Activated CD8-positive, alpha-beta memory T cell treated with anti-CD3 and anti-CD28 coated beads for 4 hours (primary cell): Measurements from ENCODE around the gene ST6GAL1.
A peak's percentile ranks its signal among the peaks of the same experiment; 100 is the strongest.
"Not testable (repeated sequence)": the region's sequence is repeated elsewhere in the genome, so short reads cannot be mapped to it uniquely, and the experiment has no call there.

Experiments
- DNase-seq, 2 donors: peaks; one replicate each; pipeline ENCODE4 v3.0.0-alpha.2; 2020; ENCODE audit warnings: low read depth in 2 of 2

ST6GAL1 gene

DNA sequence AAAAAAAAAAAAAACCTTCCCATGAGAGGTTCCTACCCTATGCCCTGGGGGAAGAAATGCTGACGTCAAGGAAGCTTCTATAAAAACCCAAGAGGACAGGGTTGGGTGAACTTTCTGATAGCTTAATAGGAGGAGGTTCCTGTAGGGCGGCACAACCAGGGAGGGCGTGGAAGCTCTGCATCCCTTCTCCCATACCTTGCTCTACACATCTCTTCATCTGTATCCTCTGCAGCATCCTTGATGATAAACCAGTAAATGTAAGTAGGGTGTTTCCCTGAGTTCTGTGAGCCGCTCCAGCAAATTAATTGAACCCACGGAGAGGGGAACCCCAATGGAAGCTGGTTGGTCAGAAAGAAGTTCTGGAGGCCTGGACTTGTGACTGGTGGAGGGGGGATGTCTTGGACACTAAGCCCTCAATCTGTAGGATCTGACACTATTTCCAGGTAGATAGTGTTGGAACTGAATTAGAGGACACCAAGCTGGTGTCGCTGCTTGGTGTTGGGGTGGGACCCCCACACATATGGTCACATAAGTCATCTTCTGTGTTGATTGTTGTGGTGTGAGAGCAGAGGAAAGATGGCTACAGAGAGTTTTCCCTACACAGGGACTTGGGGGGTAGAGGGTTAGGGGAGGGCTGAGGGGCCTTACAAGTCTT is 91.5 kb downstream of the ST6GAL1 start:
- no peak for DNase-seq

GRCh38 chr3:187022403-187023029 is 92.2 kb downstream of the ST6GAL1 start:
- no peak for DNase-seq

DNA sequence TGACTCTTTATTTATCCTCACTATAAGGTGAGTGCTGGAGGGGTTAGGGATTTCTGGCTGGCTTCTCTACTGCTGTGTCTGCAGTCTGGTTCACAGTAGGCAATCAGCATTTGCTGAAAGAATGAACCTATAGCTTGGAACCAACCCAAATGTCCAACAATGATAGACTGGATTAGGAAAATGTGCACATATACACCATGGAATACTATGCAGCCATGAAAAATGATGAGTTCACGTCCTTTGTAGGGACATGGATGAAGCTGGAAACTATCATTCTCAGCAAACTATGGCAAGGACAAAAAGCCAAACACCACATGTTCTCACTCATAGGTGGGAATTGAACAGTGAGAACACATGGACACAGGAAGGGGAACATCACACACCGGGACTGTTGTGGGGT is 93.0 kb downstream of the ST6GAL1 start:
- not testable (repeated sequence) for DNase-seq

DNA sequence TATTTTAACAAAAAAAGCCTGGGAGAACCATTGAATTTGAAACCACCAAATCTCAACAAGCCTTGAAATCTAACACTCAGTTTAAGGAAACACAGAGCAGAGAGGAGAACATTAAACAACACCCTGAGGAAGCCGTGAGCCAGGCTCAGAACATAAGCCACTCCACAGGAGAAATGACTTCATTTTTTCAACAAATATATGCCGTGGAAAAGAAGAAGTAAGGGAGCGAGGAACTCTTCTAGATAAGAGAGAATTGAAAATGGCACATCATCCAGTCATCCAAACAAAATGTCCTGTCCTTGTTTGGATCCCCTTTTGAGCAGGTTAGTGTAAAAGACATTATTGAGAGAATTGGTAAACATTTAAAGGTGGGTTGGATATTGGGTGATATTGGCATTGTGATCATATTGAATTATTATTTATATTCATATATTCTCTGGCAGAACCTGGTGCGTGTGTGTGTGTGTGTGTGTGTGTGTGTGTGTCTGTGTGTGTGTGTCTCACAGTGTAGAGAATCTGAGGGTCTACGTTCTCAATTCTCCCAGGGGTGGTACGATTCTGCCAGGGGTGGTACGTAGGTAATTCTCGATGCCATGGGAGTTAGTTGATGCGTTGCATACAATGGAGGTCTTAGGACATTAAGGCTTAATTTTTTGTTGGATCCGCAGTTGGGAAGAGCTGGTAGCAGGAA is 94.4 kb downstream of the ST6GAL1 start:
- DNase-seq: no peak

DNA sequence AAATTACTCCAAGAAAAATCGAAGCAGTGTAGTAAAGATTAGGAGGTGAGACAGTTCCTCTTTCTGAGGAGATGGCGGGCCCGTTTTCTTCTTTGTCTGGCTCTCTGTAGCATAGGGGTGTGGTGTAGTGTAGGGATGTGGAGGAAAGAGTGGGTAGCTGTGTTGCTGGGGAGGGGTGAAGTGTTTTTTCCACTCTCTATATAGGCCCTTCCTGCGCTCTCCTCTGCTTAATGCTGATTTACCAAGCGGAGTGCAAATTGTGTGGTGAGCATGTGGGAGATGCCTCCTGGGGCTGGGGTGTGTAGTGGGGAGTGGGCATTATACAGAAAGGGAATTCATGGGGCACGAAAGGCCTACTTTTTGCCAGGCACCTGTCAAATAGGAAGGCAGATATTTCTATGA is 94.9 kb downstream of the ST6GAL1 start:
- peak in 1 of 2 donors; percentile 39 for DNase-seq

DNA sequence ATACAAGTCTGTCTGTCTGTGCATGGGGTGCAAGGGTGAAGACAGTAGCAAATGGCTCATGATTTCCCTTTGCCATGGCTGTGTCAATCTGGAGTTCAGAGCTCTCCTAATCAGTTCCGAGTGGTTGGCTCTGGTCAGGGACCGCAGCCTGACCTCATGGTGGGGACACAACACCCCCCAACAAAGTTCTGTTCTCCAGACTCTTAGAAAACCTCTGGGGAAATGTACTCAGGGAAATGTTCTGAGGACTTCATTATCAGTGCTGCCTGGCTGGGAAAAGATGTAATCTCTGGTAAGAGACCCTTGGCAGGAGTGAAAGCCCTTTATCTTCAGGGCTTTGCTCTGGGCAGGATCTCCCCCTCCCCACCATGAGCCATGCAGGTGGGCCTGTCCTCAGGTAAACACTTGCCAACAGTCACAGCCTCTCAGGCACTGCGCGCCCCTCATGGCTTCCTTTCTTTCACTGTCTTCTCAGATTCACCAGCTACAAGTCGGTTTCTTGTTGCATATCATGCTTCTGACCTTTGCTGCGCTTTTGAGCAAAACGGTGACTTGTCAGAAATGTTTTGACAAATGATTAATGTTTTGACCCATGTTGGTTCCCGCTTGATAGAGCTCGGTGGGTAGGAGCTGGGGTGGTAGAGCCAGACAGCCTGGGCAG is 95.5 kb downstream of the ST6GAL1 start:
- DNase-seq: no peak

DNA sequence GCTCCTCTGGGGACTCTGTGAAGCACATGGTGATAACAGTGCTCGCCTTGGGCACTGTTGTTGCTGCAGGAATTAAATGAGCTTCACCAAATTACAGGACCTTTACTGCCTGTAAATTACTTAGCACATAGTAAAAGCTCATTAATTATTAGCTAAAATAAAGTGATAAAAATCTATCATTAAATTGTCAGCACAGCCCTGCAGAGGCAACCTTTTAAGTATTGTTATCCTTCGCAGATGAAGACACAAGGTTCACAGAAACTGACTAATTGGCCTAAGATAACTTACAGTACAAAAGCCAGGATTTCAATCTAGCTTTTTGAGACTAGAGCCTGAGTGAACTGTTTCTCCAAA is 96.0 kb downstream of the ST6GAL1 start:
- DNase-seq: no peak

DNA sequence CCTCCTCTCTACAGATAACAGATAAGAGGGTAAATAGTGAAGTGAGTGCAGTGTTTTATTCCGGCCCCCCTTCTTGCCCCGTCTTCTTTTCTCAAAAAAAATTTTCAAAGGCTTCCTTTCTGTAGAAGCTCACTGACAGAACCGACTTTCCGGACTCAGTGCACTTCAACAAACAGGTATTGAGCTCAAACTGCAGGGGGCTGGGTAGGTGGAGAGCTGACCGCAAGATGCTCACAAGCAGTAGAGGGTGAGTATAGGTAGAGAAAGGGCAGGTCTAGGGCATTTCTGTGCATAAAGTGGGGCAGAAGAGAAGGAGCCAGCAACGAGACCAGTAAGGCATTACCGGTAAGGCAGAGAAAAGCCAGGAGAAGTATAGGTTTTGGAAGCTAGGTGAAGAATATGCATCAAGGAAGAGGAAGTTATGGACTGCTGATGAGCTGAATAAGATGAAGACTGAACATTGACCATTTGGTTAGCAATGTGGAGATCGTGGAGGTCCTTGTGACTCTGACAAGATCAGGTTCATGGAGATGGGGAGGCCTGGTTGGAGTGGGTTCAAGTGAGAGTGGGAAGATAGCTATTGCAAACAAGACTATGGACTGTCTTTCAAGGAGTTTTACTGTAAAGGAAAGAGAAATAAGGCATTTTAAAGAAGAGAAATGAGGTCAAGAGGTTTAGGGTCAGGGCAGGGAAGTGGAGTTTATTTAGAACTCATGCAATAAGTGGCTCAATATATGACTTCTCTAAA is 97.4 kb downstream of the ST6GAL1 start:
- peak; percentile 40 to 64 for DNase-seq

DNA sequence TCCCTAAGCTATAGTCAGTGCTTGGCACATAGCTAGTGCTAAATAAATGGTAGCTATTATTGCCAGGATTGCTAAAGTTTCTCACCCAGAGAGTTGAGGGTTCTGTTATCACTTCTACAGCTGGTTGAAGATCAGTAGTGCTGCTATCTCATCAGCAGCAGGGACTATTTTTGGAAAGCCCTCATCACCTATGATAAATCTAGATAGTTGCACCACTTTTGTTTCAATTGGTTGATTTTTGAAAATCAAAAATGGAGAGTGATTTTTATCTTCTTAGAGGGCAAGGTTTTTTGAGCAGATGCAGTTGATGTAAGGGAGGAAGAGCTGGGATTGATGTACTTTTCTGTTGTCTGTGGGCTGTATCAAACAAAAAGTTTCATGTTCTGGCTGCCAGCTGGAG is 101.6 kb downstream of the ST6GAL1 start:
- DNase-seq: no peak

- DNase-seq: no peak
These were observed 106.1 kb downstream of the ST6GAL1 start for GRCh38 chr3:187036394-187036793.

GRCh38 chr3:187039100-187039722 is 108.9 kb downstream of the ST6GAL1 start:
- no peak for DNase-seq

- DNase-seq: no peak
These were observed 109.5 kb downstream of the ST6GAL1 start for GRCh38 chr3:187039723-187040414.

- no peak for DNase-seq
These were observed 110.4 kb downstream of the ST6GAL1 start for GRCh38 chr3:187040516-187041361.

DNA sequence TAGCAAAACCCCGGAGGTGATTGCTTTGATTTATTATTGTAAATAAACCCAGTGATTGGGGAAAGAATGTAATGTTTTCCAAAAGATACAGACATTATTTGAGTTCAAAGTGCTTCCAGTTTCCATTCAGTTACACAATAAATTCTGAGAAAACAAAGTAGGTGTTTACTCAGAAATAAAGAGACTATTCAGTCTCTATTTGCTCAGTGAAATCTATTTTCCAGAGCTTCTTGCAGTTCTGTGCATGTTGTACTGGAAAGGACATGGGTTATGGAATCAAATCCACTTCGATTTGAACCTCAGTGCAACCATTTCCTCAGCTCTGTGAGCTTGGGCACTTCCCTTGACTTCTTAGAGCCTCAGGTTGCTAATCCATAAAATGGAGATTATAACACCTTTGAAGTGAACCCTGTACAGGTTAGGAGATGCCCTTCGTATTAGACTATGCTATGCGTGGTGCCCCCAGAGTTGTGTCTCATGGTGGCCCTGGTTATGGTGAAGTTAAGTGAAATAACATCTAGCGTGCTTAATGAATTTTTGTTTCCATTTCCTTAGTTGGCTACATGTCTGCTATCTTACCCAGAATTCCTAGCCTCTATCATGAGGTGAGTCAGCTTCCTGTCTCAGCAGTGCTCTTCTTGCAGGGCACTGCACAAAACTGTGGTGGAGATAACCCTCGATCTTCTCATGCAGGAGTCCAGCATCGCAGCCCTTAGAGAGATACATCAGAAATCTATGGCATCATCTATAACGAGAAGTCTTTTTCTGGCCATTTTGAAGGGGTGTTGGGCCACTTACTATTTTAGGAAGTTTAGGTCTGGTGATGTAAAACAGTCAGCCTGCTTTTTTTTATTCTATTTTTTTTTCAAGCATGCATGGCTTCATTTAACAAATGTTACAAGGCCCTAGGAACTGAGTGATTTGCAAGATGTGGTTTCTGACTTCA is 111.3 kb downstream of the ST6GAL1 start:
- DNase-seq: peak in 1 of 2 donors; percentile 47

GRCh38 chr3:187042346-187042745 is 112.0 kb downstream of the ST6GAL1 start:
- DNase-seq: no peak

DNA sequence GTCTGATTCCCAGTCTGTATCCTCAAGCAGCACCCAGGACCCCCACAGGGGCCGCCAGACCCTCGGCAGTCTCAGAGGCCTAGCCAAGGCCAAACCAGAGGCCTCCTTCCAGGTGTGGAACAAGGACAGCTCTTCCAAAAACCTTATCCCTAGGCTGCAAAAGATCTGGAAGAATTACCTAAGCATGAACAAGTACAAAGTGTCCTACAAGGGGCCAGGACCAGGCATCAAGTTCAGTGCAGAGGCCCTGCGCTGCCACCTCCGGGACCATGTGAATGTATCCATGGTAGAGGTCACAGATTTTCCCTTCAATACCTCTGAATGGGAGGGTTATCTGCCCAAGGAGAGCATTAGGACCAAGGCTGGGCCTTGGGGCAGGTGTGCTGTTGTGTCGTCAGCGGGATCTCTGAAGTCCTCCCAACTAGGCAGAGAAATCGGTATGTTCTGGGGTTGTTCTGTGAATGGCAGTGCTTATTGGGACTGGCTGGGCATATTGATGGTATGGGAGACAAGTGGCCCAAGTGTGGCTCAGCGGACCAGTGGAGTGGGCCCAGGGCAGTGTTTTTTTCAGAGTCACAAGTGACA is 112.6 kb downstream of the ST6GAL1 start:
- no peak for DNase-seq

DNA sequence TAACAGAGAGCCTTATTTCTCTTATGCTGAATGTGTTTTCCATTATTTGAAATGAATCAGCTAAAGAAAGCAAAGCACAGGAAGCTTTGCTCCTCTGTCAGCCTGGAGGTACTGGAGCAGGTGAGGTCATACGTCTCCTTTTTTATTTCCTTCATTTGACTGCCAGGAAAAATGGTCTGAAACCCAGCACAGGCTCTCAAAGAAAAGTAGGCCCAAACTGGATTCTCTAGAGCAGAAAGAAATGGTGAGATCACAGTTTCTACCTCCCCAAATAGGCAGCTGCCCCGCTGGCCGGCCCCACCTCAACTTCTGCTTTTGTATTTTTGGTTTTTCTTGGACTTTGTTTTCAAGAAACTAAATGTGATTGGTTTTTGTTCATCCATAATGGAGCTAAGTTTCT is 113.9 kb downstream of the ST6GAL1 start:
- no peak for DNase-seq

DNA sequence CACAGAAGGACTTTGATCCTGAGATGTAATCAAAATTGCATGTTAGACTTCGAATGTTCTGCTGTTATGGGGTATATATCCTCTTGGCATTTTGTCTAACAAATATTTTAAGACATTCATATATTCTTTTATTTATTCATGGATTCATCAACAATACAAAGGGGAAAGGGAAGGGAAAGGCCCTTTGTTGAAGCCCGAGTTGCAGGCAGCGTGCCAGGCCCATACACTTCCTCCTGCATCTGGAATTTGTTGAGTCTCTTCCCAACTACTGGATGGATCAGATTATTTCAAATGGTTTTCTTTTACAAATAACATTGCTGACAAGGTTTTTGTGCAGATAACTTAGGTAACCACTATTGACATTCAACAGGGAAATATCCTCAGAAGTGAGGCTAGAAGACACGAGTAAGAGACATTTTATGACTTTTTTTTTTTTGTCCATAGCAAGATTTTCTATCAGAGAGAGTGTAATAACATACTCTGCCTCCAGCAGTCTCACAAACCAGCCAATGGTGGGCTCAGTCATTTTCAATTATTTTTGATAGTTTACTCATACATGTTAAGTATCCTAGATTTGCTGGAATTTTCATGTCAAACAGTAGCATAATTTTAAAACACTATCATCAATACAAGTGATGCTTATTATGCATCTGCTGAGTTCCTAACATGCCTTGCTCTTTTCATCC is 114.7 kb downstream of the ST6GAL1 start:
- no peak for DNase-seq
